Body of pancreas (tissue), 4 donors: ENCODE data around the gene NRP1.

ENCODE experiments used
- CTCF ChIP-seq, 7 experiments: fragments of 450-650 bp in 4 of 7; fragments of 200-600 bp in 3 of 7; sonication (generic) in 3 of 7; IDR thresholded peaks; one replicate each; pipeline ENCODE4 v1.5.1; 2016 to 2019; ENCODE audit warnings: antibody characterized with exemption in 7 of 7
- POLR2A ChIP-seq, 3 donors: fragments of 450-650 bp; IDR thresholded peaks; one replicate each; pipeline ENCODE4 v1.6.1; 2016; ENCODE audit warnings: antibody characterized with exemption in 3 of 3, mild to moderate bottlenecking in 2 of 3

- no peak for TF ChIP-seq CTCF (IDR thresholded peaks at IDR 0.05)
- no peak for TF ChIP-seq POLR2A (IDR thresholded peaks at IDR 0.05)
Observed at GRCh38 chr10:33193701-33194521, 140.6 kb downstream of the NRP1 start.
